HCT116 (cell line): ENCODE data around the gene CDK14. TPM values are rescaled to one million over a fixed set of nuclear protein-coding genes. Genes with fewer than 3 reads are reported as not detected.
A peak's percentile ranks its signal among the peaks of the same experiment; 100 is the strongest.

ENCODE experiments used
- ATAC-seq: fragments of 200-7000 bp; cut with Tn5 transposase; 2 replicates; pipeline ENCODE4 v1.9.1; 2020; ENCODE audit warnings: mild to moderate bottlenecking, moderate library complexity
- BruUV-seq: library from RNA; stranded (reverse); fragments of 400-500 nt; replicated peaks from 2 replicates; lab custom pipeline; 2021; lab: Mats Ljungman, UMichigan
- CTCF ChIA-PET: fragments of 300-600 bp; sonication (Branson Sonifier 250); formaldehyde crosslinking; loops from one replicate; lab custom pipeline; 2021; ENCODE audit warnings: antibody characterized with exemption; lab: Charles Lee
- POLR2A ChIA-PET: fragments of 300-600, 350-600 bp; sonication (Branson Sonifier 250); formaldehyde crosslinking; loops from one replicate; lab custom pipeline; 2021; ENCODE audit warnings: antibody characterized with exemption; lab: Charles Lee
- RAD21 ChIA-PET, 2 experiments: fragments of 300-600 bp; sonication (Branson Sonifier 250); formaldehyde crosslinking; loops; one replicate each; lab custom pipeline; 2023; ENCODE audit warnings: low total read pairs in 2 of 2; ENCODE audit not compliant: uncharacterized antibody in 2 of 2, unreplicated experiment in 2 of 2, low non-redundant PET in 1 of 2; lab: Charles Lee
- DNase-seq: peaks from one replicate; pipeline ENCODE4 v3.0.0-alpha.2; 2010; ENCODE audit warnings: low read depth, low spot score
- H2AFZ ChIP-seq: fragments of 200-600 bp; shearing (Covaris generic), sonication (generic); 2 replicates; pipeline ENCODE4 v1.6.1; 2017; ENCODE audit warnings: low read depth, mixed run types, mixed read lengths, antibody characterized with exemption, low read length; ENCODE audit not compliant: poor library complexity, severe bottlenecking
- H3K27ac ChIP-seq: 2 replicates; pipeline ENCODE4 v1.5.1; 2012; ENCODE audit warnings: low read depth, low read length
- H3K27me3 ChIP-seq: fragments of 200-600 bp; sonication (generic); 2 replicates; pipeline ENCODE4 v1.6.1; 2016; ENCODE audit warnings: mixed run types, low read length, mixed read lengths; ENCODE audit not compliant: insufficient read depth
- H3K36me3 ChIP-seq, 2 experiments: fragments of 200-500 bp in 1 of 2; fragments of 200-600 bp in 1 of 2; sonication (Bioruptor generic) in 1 of 2; sonication (generic) in 1 of 2; 2 replicates each; pipeline versions ENCODE4 v1.5.1 to v1.6.1; 2014 to 2016; ENCODE audit warnings: low read length in 2 of 2, inconsistent platforms in 1 of 2, mixed read lengths in 1 of 2, mixed run types in 1 of 2; ENCODE audit not compliant: insufficient read depth in 2 of 2, control insufficient read depth in 1 of 2
- H3K4me1 ChIP-seq, 2 experiments: fragments of 200-600 bp in 1 of 2; sonication (generic) in 1 of 2; 2 replicates each; pipeline versions ENCODE4 v1.5.1 to v1.6.1; 2012 to 2017; ENCODE audit warnings: low read length in 2 of 2, inconsistent platforms in 1 of 2, mild to moderate bottlenecking in 1 of 2, mixed read lengths in 1 of 2, mixed run types in 1 of 2, moderate library complexity in 1 of 2; ENCODE audit not compliant: insufficient read depth in 2 of 2, control insufficient read depth in 1 of 2
- H3K4me2 ChIP-seq: fragments of 200-600 bp; sonication (generic); 2 replicates; pipeline ENCODE4 v1.6.1; 2017; ENCODE audit warnings: mixed run types, low read length, mixed read lengths
- H3K4me3 ChIP-seq, 2 experiments: fragments of 200-600 bp in 1 of 2; sonication (generic) in 1 of 2; replicated peaks in 1 of 2; 2 replicates each; pipeline ENCODE4 v1.5.1; 2011 to 2016; ENCODE audit warnings: low read length in 2 of 2, control low read depth in 1 of 2, low read depth in 1 of 2, mild to moderate bottlenecking in 1 of 2, mixed read lengths in 1 of 2, mixed run types in 1 of 2
- H3K79me2 ChIP-seq: fragments of 200-600 bp; sonication (generic); 2 replicates; pipeline ENCODE4 v1.6.1; 2017; ENCODE audit warnings: mild to moderate bottlenecking, mixed run types, low read length, moderate library complexity, mixed read lengths; ENCODE audit not compliant: insufficient read depth
- H3K9ac ChIP-seq: fragments of 200-600 bp; sonication (generic); 2 replicates; pipeline ENCODE4 v1.6.1; 2016; ENCODE audit warnings: low read length, mixed read lengths
- H3K9me2 ChIP-seq: fragments of 200-600 bp; sonication (generic), shearing (Covaris generic); 2 replicates; pipeline ENCODE4 v1.6.1; 2017; ENCODE audit warnings: mixed run types, mild to moderate bottlenecking, moderate library complexity; ENCODE audit not compliant: insufficient read depth
- H3K9me3 ChIP-seq, 2 experiments: fragments of 200-500 bp in 1 of 2; fragments of 200-600 bp in 1 of 2; sonication (Bioruptor generic) in 1 of 2; sonication (generic) in 1 of 2; 2 replicates each; pipeline ENCODE4 v1.6.1; 2014 to 2017; ENCODE audit warnings: low read length in 2 of 2, mixed read lengths in 2 of 2, inconsistent platforms in 1 of 2, low read depth in 1 of 2, mild to moderate bottlenecking in 1 of 2, mixed run types in 1 of 2, moderate library complexity in 1 of 2; ENCODE audit not compliant: control insufficient read depth in 1 of 2, insufficient read depth in 1 of 2
- H4K20me1 ChIP-seq: fragments of 200-600 bp; sonication (generic), shearing (Covaris generic); 2 replicates; pipeline ENCODE4 v1.6.1; 2017; ENCODE audit warnings: mixed run types, mild to moderate bottlenecking, moderate library complexity; ENCODE audit not compliant: insufficient read depth
- CBX3 ChIP-seq: IDR thresholded peaks from 2 replicates; pipeline ENCODE4 v1.6.1; 2012; ENCODE audit warnings: low read depth
- CEBPB ChIP-seq: IDR thresholded peaks from 2 replicates; pipeline ENCODE4 v1.6.1; 2012; ENCODE audit warnings: low read depth
- EGR1 ChIP-seq: IDR thresholded peaks from 2 replicates; pipeline ENCODE4 v1.6.1; 2012; ENCODE audit warnings: low read depth
- ELF1 ChIP-seq: IDR thresholded peaks from 2 replicates; pipeline ENCODE4 v1.6.1; 2012; ENCODE audit warnings: low read depth, borderline replicate concordance
- EZH2 ChIP-seq: fragments of 200-600 bp; sonication (generic); IDR thresholded peaks from 2 replicates; pipeline ENCODE4 v1.6.1; 2017; ENCODE audit warnings: antibody characterized with exemption, mixed run types
- FOSL1 ChIP-seq: IDR thresholded peaks from 2 replicates; pipeline ENCODE4 v1.6.1; 2012; ENCODE audit warnings: low read depth
- POLR2A ChIP-seq: IDR thresholded peaks from 2 replicates; pipeline ENCODE4 v1.7.0; 2011; ENCODE audit warnings: borderline replicate concordance; ENCODE audit not compliant: insufficient read depth, insufficient read length; ENCODE audit errors: extremely low read depth
- POLR2AphosphoS5 ChIP-seq: IDR thresholded peaks from 2 replicates; pipeline ENCODE4 v1.6.1; 2011; ENCODE audit warnings: mild to moderate bottlenecking, low read depth, low read length, moderate library complexity
- RAD21 ChIP-seq: IDR thresholded peaks from 2 replicates; pipeline ENCODE4 v1.6.1; 2012; ENCODE audit warnings: low read depth, mild to moderate bottlenecking
- SIN3A ChIP-seq: IDR thresholded peaks from 2 replicates; pipeline ENCODE4 v1.6.1; 2012; ENCODE audit warnings: low read depth
- SRF ChIP-seq: IDR thresholded peaks from 2 replicates; pipeline ENCODE4 v1.6.1; 2012; ENCODE audit warnings: low read depth
- TCF7L2 ChIP-seq: IDR thresholded peaks from 2 replicates; pipeline ENCODE4 v1.7.0; 2011; ENCODE audit warnings: borderline replicate concordance, inconsistent platforms; ENCODE audit not compliant: insufficient read depth, insufficient read length; ENCODE audit errors: extremely low read depth
- YY1 ChIP-seq: IDR thresholded peaks from 2 replicates; pipeline ENCODE4 v1.6.1; 2011; ENCODE audit warnings: low read length, low read depth, moderate library complexity, mild to moderate bottlenecking; ENCODE audit not compliant: insufficient replicate concordance; ENCODE audit errors: extremely low read depth
- ZFX ChIP-seq: fragments of 450-650 bp; IDR thresholded peaks from 2 replicates; pipeline ENCODE4 v1.6.1; 2017
- ZNF274 ChIP-seq: fragments of 200-500 bp; sonication (Bioruptor generic); IDR thresholded peaks from 2 replicates; pipeline ENCODE4 v1.6.1; 2014; ENCODE audit warnings: mild to moderate bottlenecking, low read depth, low read length, inconsistent platforms
- intact Hi-C: fragments of 100-400 bp; cut with micrococcal nuclease; formaldehyde crosslinking; loops from 2 replicates; pipeline ENCODE4 v1.10.0; 2022
- total RNA-seq: library from RNA; stranded (reverse); gene quantifications from one replicate; pipeline ENCODE4 v1.2.1, GENCODE V29; 2021; ENCODE audit not compliant: unreplicated experiment
- TF ChIP-seq, protein P1 (sequence below), 3 experiments: fragments of 200-600 bp in 1 of 3; sonication (generic) in 1 of 3; IDR thresholded peaks in 2 of 3; conservative IDR thresholded peaks in 1 of 3; 2 replicates each; pipeline ENCODE4 v1.5.1; 2012 to 2017; ENCODE audit warnings: low read depth in 2 of 3, low read length in 2 of 3, antibody characterized with exemption in 1 of 3, borderline replicate concordance in 1 of 3, control low read depth in 1 of 3, mild to moderate bottlenecking in 1 of 3, mixed read lengths in 1 of 3, mixed run types in 1 of 3, moderate library complexity in 1 of 3; ENCODE audit not compliant: insufficient read depth in 1 of 3
- TF ChIP-seq, protein P2 (sequence below): IDR thresholded peaks from 2 replicates; pipeline ENCODE4 v1.6.1; 2012
- TF ChIP-seq, protein P3 (sequence below): IDR thresholded peaks from 2 replicates; pipeline ENCODE4 v1.6.1; 2012
- TF ChIP-seq, protein P4 (sequence below): IDR thresholded peaks from 2 replicates; pipeline ENCODE4 v1.6.1; 2011; ENCODE audit warnings: mild to moderate bottlenecking, low read length, moderate library complexity; ENCODE audit not compliant: insufficient replicate concordance; ENCODE audit errors: extremely low read depth

Gene CDK14
- total RNA-seq, 1 experiment from 2014 or later = 10.2 TPM

DNA sequence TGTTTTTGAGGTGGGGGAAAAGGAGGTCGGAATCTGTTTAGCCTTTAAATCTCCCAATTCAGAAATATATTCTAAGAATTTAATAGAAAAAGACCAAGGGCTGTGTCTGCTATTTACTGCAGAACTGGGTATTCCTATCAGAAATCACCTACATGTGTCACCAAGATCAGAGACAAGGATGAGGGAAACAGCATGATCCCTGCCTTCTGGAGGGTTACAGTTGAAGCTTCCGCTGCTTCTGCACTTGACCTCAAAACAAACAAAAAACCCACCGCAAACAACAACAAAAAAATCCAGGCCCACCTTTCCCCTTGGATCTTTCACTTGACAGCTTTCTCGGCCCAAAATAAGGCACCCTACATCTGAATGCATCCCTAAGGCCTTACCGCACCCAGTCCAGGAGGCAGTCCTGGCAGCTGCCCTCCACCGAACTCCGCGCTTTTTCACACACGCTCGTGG lies 750 bp upstream of the CDK14 start:
- RAD21 ChIA-PET = no interaction called here
- TF ChIP-seq, protein P1, sequence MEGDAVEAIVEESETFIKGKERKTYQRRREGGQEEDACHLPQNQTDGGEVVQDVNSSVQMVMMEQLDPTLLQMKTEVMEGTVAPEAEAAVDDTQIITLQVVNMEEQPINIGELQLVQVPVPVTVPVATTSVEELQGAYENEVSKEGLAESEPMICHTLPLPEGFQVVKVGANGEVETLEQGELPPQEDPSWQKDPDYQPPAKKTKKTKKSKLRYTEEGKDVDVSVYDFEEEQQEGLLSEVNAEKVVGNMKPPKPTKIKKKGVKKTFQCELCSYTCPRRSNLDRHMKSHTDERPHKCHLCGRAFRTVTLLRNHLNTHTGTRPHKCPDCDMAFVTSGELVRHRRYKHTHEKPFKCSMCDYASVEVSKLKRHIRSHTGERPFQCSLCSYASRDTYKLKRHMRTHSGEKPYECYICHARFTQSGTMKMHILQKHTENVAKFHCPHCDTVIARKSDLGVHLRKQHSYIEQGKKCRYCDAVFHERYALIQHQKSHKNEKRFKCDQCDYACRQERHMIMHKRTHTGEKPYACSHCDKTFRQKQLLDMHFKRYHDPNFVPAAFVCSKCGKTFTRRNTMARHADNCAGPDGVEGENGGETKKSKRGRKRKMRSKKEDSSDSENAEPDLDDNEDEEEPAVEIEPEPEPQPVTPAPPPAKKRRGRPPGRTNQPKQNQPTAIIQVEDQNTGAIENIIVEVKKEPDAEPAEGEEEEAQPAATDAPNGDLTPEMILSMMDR (IDR thresholded peaks at IDR 0.05 in 2 of 3, conservative IDR thresholded peaks at IDR 0.05 in 1 of 3; ENCODE audit: borderline replicate concordance in 1 of 3, insufficient read depth in 1 of 3, low read depth in 2 of 3, low read length in 2 of 3) = no peak
- TF ChIP-seq SRF (no peak), EZH2 (no peak), CBX3 (no peak), RAD21 (no peak), FOSL1 (no peak), EGR1 (no peak), SIN3A (no peak), ZNF274 (no peak), YY1 (no peak), CEBPB (no peak), ZFX (no peak), TCF7L2 (no peak), ELF1 (no peak), POLR2A (no peak), POLR2AphosphoS5 (no peak)
- TF ChIP-seq, protein P2, sequence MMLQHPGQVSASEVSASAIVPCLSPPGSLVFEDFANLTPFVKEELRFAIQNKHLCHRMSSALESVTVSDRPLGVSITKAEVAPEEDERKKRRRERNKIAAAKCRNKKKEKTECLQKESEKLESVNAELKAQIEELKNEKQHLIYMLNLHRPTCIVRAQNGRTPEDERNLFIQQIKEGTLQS = no peak
- TF ChIP-seq, protein P3, sequence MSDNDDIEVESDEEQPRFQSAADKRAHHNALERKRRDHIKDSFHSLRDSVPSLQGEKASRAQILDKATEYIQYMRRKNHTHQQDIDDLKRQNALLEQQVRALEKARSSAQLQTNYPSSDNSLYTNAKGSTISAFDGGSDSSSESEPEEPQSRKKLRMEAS = no peak
- TF ChIP-seq, protein P4, sequence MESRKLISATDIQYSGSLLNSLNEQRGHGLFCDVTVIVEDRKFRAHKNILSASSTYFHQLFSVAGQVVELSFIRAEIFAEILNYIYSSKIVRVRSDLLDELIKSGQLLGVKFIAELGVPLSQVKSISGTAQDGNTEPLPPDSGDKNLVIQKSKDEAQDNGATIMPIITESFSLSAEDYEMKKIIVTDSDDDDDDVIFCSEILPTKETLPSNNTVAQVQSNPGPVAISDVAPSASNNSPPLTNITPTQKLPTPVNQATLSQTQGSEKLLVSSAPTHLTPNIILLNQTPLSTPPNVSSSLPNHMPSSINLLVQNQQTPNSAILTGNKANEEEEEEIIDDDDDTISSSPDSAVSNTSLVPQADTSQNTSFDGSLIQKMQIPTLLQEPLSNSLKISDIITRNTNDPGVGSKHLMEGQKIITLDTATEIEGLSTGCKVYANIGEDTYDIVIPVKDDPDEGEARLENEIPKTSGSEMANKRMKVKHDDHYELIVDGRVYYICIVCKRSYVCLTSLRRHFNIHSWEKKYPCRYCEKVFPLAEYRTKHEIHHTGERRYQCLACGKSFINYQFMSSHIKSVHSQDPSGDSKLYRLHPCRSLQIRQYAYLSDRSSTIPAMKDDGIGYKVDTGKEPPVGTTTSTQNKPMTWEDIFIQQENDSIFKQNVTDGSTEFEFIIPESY = no peak
- no TSS peak for BruUV-seq
- no peak overlapping the region for H3K27ac ChIP-seq
- peak overlapping the region; percentile 90 for H3K4me2 ChIP-seq
- no peaks in the 10 kb centered on the region for H4K20me1 ChIP-seq
- DNase-seq = no peak
- CTCF ChIA-PET = interaction anchor here (1.6 kb wide), 1 partner anchor 140 kb away, joined by 4 read pairs; no protein-coding TSS in a partner anchor
- POLR2A ChIA-PET = no interaction called here
- peak overlapping the region; percentile 5 for H2AFZ ChIP-seq
- no peaks in the 10 kb centered on the region for H3K27me3 ChIP-seq
- H3K9me3 ChIP-seq = no peaks in the 10 kb centered on the region
- H3K9ac ChIP-seq = no peak overlapping the region
- H3K4me1 ChIP-seq = peaks cover 9 to 17% of the 10 kb centered on the region in 2 experiments; a peak in 3 of 4 replicates
- no peaks in the 10 kb centered on the region for H3K9me2 ChIP-seq
- H3K79me2 ChIP-seq = no peaks in the 10 kb centered on the region
- H3K36me3 ChIP-seq = no peaks in the 10 kb centered on the region
- intact Hi-C loops = no loop called here
- H3K4me3 ChIP-seq = peak overlapping the region; percentile 59 to 74
- ATAC-seq = no peak; the same call in 1 of the 2 replicates
